HUES64 (cell line): ENCODE data around the gene ABCA3.

Experiments used
- H3K27ac ChIP-seq: 2 replicates; pipeline ENCODE4 v1.7.0; 2013; ENCODE audit warnings: low read depth, low read length, inconsistent platforms
- H3K27me3 ChIP-seq: 2 replicates; pipeline ENCODE4 v1.6.1; 2013; ENCODE audit warnings: mild to moderate bottlenecking, low read length; ENCODE audit not compliant: insufficient read depth
- H3K36me3 ChIP-seq: 2 replicates; pipeline ENCODE4 v1.6.1; 2013; ENCODE audit warnings: mild to moderate bottlenecking, low read length; ENCODE audit not compliant: insufficient read depth
- H3K4me1 ChIP-seq: 2 replicates; pipeline ENCODE4 v1.6.1; 2013; ENCODE audit warnings: mild to moderate bottlenecking, low read length, moderate library complexity; ENCODE audit not compliant: insufficient read depth
- H3K4me3 ChIP-seq: 2 replicates; pipeline ENCODE4 v1.5.1; 2013; ENCODE audit warnings: mild to moderate bottlenecking, low read length, moderate library complexity
- H3K9ac ChIP-seq: 2 replicates; pipeline ENCODE4 v1.6.1; 2013; ENCODE audit warnings: mild to moderate bottlenecking, low read depth, low read length
- H3K9me3 ChIP-seq: 2 replicates; pipeline ENCODE4 v1.6.1; 2013; ENCODE audit warnings: low read depth, low read length; ENCODE audit not compliant: insufficient read depth
- WGBS: fragments of 150-250, 120-280 bp; methylation state at CpG from one replicate; pipeline ENCODE4 v1.1.7; 2013; ENCODE audit warnings: missing lambda C conversion rate; 5-methylcytosine and 5-hydroxymethylcytosine counted together

Gene ABCA3

GRCh38 chr16:2308089-2308962 is 32.2 kb downstream of the ABCA3 start:
- Histone ChIP-seq H3K27ac (no peak overlapping the region), H3K4me1 (no peaks in the 10 kb centered on the region), H3K27me3 (no peaks in the 10 kb centered on the region), H3K36me3 (no peaks in the 10 kb centered on the region), H3K9me3 (no peaks in the 10 kb centered on the region), H3K9ac (no peak overlapping the region), H3K4me3 (no peak overlapping the region)
- 92% methylated on average over 30 of the region's 30 CpGs for WGBS

- no peaks in the 10 kb centered on the region for H3K4me1 ChIP-seq
- WGBS = 80% methylated on average over 9 of the region's 10 CpGs
- H3K27me3 ChIP-seq = no peaks in the 10 kb centered on the region
- H3K27ac ChIP-seq = no peak overlapping the region
- no peak overlapping the region for H3K9ac ChIP-seq
- H3K36me3 ChIP-seq = no peaks in the 10 kb centered on the region
- no peak overlapping the region for H3K4me3 ChIP-seq
- H3K9me3 ChIP-seq = no peaks in the 10 kb centered on the region
Observed at GRCh38 chr16:2299915-2300192, 40.7 kb downstream of the ABCA3 start.

GRCh38 chr16:2299121-2299914 is 41.2 kb downstream of the ABCA3 start:
- WGBS = 91% methylated on average over 31 of the region's 31 CpGs
- Histone ChIP-seq H3K27ac (no peak overlapping the region), H3K36me3 (no peaks in the 10 kb centered on the region)

GRCh38 chr16:2298621-2299020 is 41.9 kb downstream of the ABCA3 start:
- Histone ChIP-seq H3K9ac (no peak overlapping the region), H3K4me3 (no peak overlapping the region), H3K27me3 (no peaks in the 10 kb centered on the region), H3K4me1 (no peaks in the 10 kb centered on the region), H3K36me3 (no peaks in the 10 kb centered on the region), H3K27ac (no peak overlapping the region), H3K9me3 (no peaks in the 10 kb centered on the region)
- 93% methylated on average over 8 of the region's 9 CpGs for WGBS

More at GRCh38 chr16:2299121-2299914, 41.2 kb downstream of the ABCA3 start:
- H3K9ac ChIP-seq = no peak overlapping the region
- no peak overlapping the region for H3K4me3 ChIP-seq
- H3K9me3 ChIP-seq = no peaks in the 10 kb centered on the region
- H3K4me1 ChIP-seq = no peaks in the 10 kb centered on the region
- no peaks in the 10 kb centered on the region for H3K27me3 ChIP-seq

GRCh38 chr16:2297506-2297860 is 43.0 kb downstream of the ABCA3 start:
- Histone ChIP-seq H3K9me3 (no peaks in the 10 kb centered on the region), H3K4me1 (no peaks in the 10 kb centered on the region), H3K36me3 (no peaks in the 10 kb centered on the region), H3K9ac (no peak overlapping the region), H3K4me3 (no peak overlapping the region), H3K27me3 (no peaks in the 10 kb centered on the region), H3K27ac (no peak overlapping the region)
- WGBS = 95% methylated on average over 22 of the region's 22 CpGs

GRCh38 chr16:2296661-2297505 is 43.6 kb downstream of the ABCA3 start:
- Histone ChIP-seq H3K4me3 (no peak overlapping the region), H3K4me1 (no peaks in the 10 kb centered on the region), H3K9ac (no peak overlapping the region), H3K36me3 (no peaks in the 10 kb centered on the region), H3K27ac (no peak overlapping the region), H3K9me3 (no peaks in the 10 kb centered on the region), H3K27me3 (no peaks in the 10 kb centered on the region)
- WGBS = 90% methylated on average over 23 of the region's 23 CpGs

GRCh38 chr16:2295056-2295798 is 45.3 kb downstream of the ABCA3 start:
- Histone ChIP-seq H3K4me3 (no peak overlapping the region), H3K27me3 (no peaks in the 10 kb centered on the region), H3K9me3 (no peaks in the 10 kb centered on the region), H3K27ac (no peak overlapping the region), H3K9ac (no peak overlapping the region), H3K4me1 (no peaks in the 10 kb centered on the region), H3K36me3 (no peaks in the 10 kb centered on the region)
- 93% methylated on average over 20 of the region's 21 CpGs for WGBS

- no peak overlapping the region for H3K4me3 ChIP-seq
- H3K27me3 ChIP-seq = no peaks in the 10 kb centered on the region
- WGBS = 93% methylated on average over 9 of the region's 9 CpGs
- no peaks in the 10 kb centered on the region for H3K9me3 ChIP-seq
- H3K4me1 ChIP-seq = no peaks in the 10 kb centered on the region
- H3K9ac ChIP-seq = no peak overlapping the region
- H3K36me3 ChIP-seq = no peaks in the 10 kb centered on the region
- H3K27ac ChIP-seq = no peak overlapping the region
Observed at GRCh38 chr16:2292221-2292620, 48.3 kb downstream of the ABCA3 start.

- H3K4me1 ChIP-seq = no peaks in the 10 kb centered on the region
- H3K4me3 ChIP-seq = no peak overlapping the region
- WGBS = 93% methylated on average over 23 of the region's 23 CpGs
- H3K9me3 ChIP-seq = no peaks in the 10 kb centered on the region
- H3K36me3 ChIP-seq = no peaks in the 10 kb centered on the region
- no peak overlapping the region for H3K9ac ChIP-seq
- no peaks in the 10 kb centered on the region for H3K27me3 ChIP-seq
- H3K27ac ChIP-seq = no peak overlapping the region
Observed at GRCh38 chr16:2289282-2289681, 51.2 kb downstream of the ABCA3 start.

- Histone ChIP-seq H3K36me3 (no peaks in the 10 kb centered on the region), H3K27me3 (no peaks in the 10 kb centered on the region), H3K27ac (no peak overlapping the region), H3K9me3 (no peaks in the 10 kb centered on the region), H3K9ac (no peak overlapping the region), H3K4me3 (no peak overlapping the region), H3K4me1 (no peaks in the 10 kb centered on the region)
- 93% methylated on average over 8 of the region's 8 CpGs for WGBS
Observed at GRCh38 chr16:2288726-2289125, 51.8 kb downstream of the ABCA3 start.
